ENCODE measurements around the gene GDF7. TPM values are rescaled to one million over a fixed set of nuclear protein-coding genes. Genes with fewer than 3 reads are reported as not detected.

Gene GDF7
- total RNA-seq, 3 donors from 2014 or later (not counting 1 experiment from before 2014, with no cell fraction given): 0.02 to 0.10 (median 0.05) TPM

DNA sequence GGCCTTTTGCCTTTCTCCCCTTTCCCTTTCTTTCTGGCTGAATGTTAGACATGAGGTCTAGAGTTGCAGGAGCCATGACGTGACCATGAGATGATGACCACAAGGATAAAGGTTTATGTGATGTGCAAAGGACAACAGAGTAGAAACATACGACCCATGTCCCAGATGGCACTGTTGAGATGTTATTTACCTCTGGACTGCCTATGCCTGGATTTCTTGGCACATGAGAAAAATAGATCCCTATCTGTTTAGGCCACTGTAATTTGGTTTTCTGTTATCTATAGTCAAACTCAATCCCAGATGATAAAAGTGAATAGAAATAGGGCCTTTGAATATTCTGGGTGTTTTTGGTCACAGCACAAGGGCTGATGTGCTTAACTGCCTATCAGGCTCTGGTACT is 58.8 kb downstream of the GDF7 start:
- Mint-ChIP-seq H3K36me3 (no peaks in the 10 kb centered on the region), H3K27me3 (ENCODE audit: low read depth in 2 of 2) (no peaks in the 10 kb centered on the region), H3K4me1 (peaks cover 7 to 10% of the 10 kb centered on the region in 2 donors), H3K27ac (no peak overlapping the region), H3K4me3 (no peak overlapping the region), H3K9me3 (no peaks in the 10 kb centered on the region)
- Histone ChIP-seq H3K4me3 (ENCODE audit: low read length) (no peak overlapping the region), H3K9me3 (ENCODE audit: control insufficient read depth, insufficient read depth, low read length) (no peaks in the 10 kb centered on the region), H3K36me3 (ENCODE audit: control insufficient read depth, insufficient read depth, low read length) (no peaks in the 10 kb centered on the region), H3K27me3 (ENCODE audit: control insufficient read depth, insufficient read depth, low read length) (no peaks in the 10 kb centered on the region), H3K4me1 (ENCODE audit: control insufficient read depth, insufficient read depth, low read length) (no peaks in the 10 kb centered on the region), H3K27ac (ENCODE audit: low read length) (no peak overlapping the region)
- intact Hi-C loops (cut with micrococcal nuclease): no loop called here
- DNase-seq: no peak
- TF ChIP-seq, protein P1, sequence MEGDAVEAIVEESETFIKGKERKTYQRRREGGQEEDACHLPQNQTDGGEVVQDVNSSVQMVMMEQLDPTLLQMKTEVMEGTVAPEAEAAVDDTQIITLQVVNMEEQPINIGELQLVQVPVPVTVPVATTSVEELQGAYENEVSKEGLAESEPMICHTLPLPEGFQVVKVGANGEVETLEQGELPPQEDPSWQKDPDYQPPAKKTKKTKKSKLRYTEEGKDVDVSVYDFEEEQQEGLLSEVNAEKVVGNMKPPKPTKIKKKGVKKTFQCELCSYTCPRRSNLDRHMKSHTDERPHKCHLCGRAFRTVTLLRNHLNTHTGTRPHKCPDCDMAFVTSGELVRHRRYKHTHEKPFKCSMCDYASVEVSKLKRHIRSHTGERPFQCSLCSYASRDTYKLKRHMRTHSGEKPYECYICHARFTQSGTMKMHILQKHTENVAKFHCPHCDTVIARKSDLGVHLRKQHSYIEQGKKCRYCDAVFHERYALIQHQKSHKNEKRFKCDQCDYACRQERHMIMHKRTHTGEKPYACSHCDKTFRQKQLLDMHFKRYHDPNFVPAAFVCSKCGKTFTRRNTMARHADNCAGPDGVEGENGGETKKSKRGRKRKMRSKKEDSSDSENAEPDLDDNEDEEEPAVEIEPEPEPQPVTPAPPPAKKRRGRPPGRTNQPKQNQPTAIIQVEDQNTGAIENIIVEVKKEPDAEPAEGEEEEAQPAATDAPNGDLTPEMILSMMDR (IDR thresholded peaks at IDR 0.05): no peak
- WGBS (ENCODE audit: insufficient coverage): 97% methylated on average over 2 of the region's 2 CpGs
- no peak for ATAC-seq

DNA sequence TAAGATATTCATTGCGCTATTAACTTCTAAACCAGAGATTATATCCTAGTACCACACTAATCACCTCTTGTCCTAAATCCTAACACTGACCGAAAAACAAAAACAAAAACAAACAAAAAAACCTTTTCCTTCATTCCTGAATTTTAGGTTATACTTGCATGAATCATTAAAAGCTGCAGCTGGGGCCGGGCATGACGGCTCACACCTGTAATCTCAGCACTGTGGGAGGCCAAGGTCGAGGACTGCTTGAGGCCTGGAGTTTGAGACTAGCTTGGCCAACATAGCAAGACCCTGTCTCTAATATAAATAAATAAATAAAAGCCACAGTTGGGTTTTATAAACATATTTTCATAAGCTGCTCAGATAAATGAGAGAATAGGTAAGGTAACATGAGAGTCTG is 60.0 kb downstream of the GDF7 start:
- Mint-ChIP-seq H3K9me3 (no peaks in the 10 kb centered on the region), H3K27me3 (ENCODE audit: low read depth in 2 of 2) (no peaks in the 10 kb centered on the region), H3K4me1 (peaks cover 6 to 7% of the 10 kb centered on the region in 2 donors), H3K27ac (no peak overlapping the region), H3K4me3 (no peak overlapping the region), H3K36me3 (no peaks in the 10 kb centered on the region)
- intact Hi-C loops (cut with micrococcal nuclease): no loop called here
- ATAC-seq: no peak
- Histone ChIP-seq H3K27ac (ENCODE audit: low read length) (no peak overlapping the region), H3K9me3 (ENCODE audit: control insufficient read depth, insufficient read depth, low read length) (no peaks in the 10 kb centered on the region), H3K4me3 (ENCODE audit: low read length) (no peak overlapping the region), H3K4me1 (ENCODE audit: control insufficient read depth, insufficient read depth, low read length) (no peaks in the 10 kb centered on the region), H3K36me3 (ENCODE audit: control insufficient read depth, insufficient read depth, low read length) (no peaks in the 10 kb centered on the region), H3K27me3 (ENCODE audit: control insufficient read depth, insufficient read depth, low read length) (no peaks in the 10 kb centered on the region)
- no peak for DNase-seq
- TF ChIP-seq, protein P1 (IDR thresholded peaks at IDR 0.05): no peak
- WGBS (ENCODE audit: insufficient coverage): 99% methylated on average over 5 of the region's 5 CpGs

DNA sequence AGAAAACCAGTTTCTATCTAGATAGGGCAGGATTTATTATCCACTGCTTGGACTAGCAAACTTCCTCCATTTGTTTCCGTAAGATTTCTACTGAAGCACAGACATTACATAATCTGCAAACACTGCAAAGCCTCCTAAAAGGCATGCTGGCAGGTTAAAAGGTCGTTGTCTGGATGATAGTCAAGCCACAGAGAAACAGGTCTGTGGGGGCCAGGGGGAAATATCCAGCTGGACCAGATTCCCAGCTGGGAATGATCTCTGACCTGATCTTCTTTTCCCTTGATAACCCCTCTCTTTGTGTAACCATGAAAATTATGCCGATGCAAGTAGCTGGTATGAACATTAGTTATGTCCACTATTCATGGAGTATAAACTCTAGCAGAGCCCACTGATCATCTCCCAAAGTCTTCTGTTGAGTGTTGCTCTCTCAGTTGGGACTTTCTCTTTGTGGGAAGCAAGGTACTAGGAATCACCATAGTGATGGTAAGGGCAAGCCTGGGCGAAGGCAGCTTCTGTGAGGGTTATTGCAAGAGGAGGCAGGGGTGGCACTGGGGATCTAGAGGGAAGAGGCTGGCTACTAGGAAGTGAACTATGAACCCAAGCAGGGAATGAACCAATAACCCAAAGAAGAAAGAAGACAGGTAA is 61.3 kb downstream of the GDF7 start:
- Mint-ChIP-seq H3K27me3 (ENCODE audit: low read depth in 2 of 2) (no peaks in the 10 kb centered on the region), H3K27ac (no peak overlapping the region), H3K36me3 (no peaks in the 10 kb centered on the region), H3K4me3 (no peak overlapping the region), H3K9me3 (no peaks in the 10 kb centered on the region), H3K4me1 (peaks cover 6 to 7% of the 10 kb centered on the region in 2 donors)
- TF ChIP-seq, protein P1 (IDR thresholded peaks at IDR 0.05): no peak
- Histone ChIP-seq H3K4me1 (ENCODE audit: control insufficient read depth, insufficient read depth, low read length) (no peaks in the 10 kb centered on the region), H3K36me3 (ENCODE audit: control insufficient read depth, insufficient read depth, low read length) (no peaks in the 10 kb centered on the region), H3K27me3 (ENCODE audit: control insufficient read depth, insufficient read depth, low read length) (no peaks in the 10 kb centered on the region), H3K4me3 (ENCODE audit: low read length) (no peak overlapping the region), H3K9me3 (ENCODE audit: control insufficient read depth, insufficient read depth, low read length) (no peaks in the 10 kb centered on the region), H3K27ac (ENCODE audit: low read length) (no peak overlapping the region)
- DNase-seq (no peak), ATAC-seq (no peak)
- intact Hi-C loops (cut with micrococcal nuclease): no loop called here
- WGBS (ENCODE audit: insufficient coverage): 52% methylated on average over 4 of the region's 4 CpGs

Other genes with a start within 250 kb of the GDF7 start
- gene RHOB, start 220.1 kb upstream of the GDF7 start, total RNA-seq: 100 to 1,000 TPM in 1 of 3 donors, 10 to 100 TPM in 2; 50.8 to 222 (median 64.7) TPM
- 10 to 100 TPM; 17.4 to 25.7 (median 22.8) TPM for gene HS1BP3, start 16.0 kb upstream of the GDF7 start, total RNA-seq
- gene LDAH, start 156.0 kb downstream of the GDF7 start, total RNA-seq: 10 to 100 TPM; 14.5 to 25.6 (median 17.2) TPM

Data from natural killer cell (primary cell).